SK-N-SH (cell line): ENCODE data around the gene CADM2.

Experiments
- EP300 ChIP-seq, 2 experiments: IDR thresholded peaks; 2 replicates each; pipeline versions ENCODE4 v1.4.0 to v1.6.1; 2012; ENCODE audit warnings: borderline replicate concordance in 1 of 2, low read depth in 1 of 2, low read length in 1 of 2
- EZH2phosphoT487 ChIP-seq: fragments of 200-600 bp; sonication (generic); IDR thresholded peaks from 2 replicates; pipeline ENCODE4 v1.6.1; 2017; ENCODE audit warnings: low read depth, mixed run types, mild to moderate bottlenecking, antibody characterized with exemption, moderate library complexity, borderline replicate concordance
- GATA2 ChIP-seq: sonication (generic); formaldehyde crosslinking; IDR thresholded peaks from 2 replicates; pipeline ENCODE4 v1.5.0; 2020; ENCODE audit warnings: mild to moderate bottlenecking, missing genetic modification reagents
- JUND ChIP-seq: IDR thresholded peaks from 2 replicates; pipeline ENCODE4 v1.4.0; 2012
- MXI1 ChIP-seq: IDR thresholded peaks from 2 replicates; pipeline ENCODE4 v1.6.1; 2012; ENCODE audit warnings: mild to moderate bottlenecking, low read depth, low read length, improper control_type of control experiment
- POLR2AphosphoS5 ChIP-seq: IDR thresholded peaks from 2 replicates; pipeline ENCODE4 v1.6.1; 2012; ENCODE audit warnings: low read depth, low read length
- RAD21 ChIP-seq: IDR thresholded peaks from 2 replicates; pipeline ENCODE4 v1.6.1; 2012; ENCODE audit warnings: mild to moderate bottlenecking, low read length
- SIN3A ChIP-seq: IDR thresholded peaks from 2 replicates; pipeline ENCODE4 v1.6.1; 2012; ENCODE audit warnings: low read depth, mild to moderate bottlenecking, low read length, moderate library complexity, borderline replicate concordance
- TF ChIP-seq, protein P1 (sequence below): fragments of 200-600 bp; sonication (generic); IDR thresholded peaks from 2 replicates; pipeline ENCODE4 v1.6.1; 2017; ENCODE audit warnings: antibody characterized with exemption, mild to moderate bottlenecking, moderate library complexity
- TF ChIP-seq, protein P2 (sequence below): IDR thresholded peaks from 2 replicates; pipeline ENCODE4 v1.6.1; 2012; ENCODE audit warnings: mild to moderate bottlenecking, low read depth, low read length, moderate library complexity
- TF ChIP-seq, protein P3 (sequence below): IDR thresholded peaks from 2 replicates; pipeline ENCODE4 v1.4.0; 2012; ENCODE audit warnings: low read depth
- TF ChIP-seq, protein P4 (sequence below): fragments of 150-350 bp; IDR thresholded peaks from 2 replicates; pipeline ENCODE4 v1.6.1; 2017; ENCODE audit warnings: antibody characterized with exemption, low read length, low read depth, borderline replicate concordance

DNA sequence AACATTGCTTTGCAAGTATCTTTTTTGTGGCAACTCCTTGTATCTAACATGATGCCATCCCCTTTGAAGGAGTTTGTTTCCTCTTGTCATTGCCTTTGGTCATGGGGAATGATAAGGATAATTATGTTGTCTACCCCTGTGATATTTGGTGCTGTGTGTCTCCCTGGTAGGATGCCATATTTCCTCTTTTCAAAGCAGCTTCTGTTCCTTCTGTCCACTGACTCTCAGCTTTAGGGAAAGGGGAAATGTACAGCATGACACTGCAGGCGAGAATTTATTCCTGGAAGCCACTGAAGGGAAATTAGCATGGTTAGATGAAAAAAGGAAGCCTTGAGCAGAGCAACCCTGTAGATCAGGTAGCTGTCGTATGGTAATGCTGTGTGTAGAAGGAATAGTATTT lies 576.7 kb downstream of the CADM2 start:
- TF ChIP-seq, protein P1, sequence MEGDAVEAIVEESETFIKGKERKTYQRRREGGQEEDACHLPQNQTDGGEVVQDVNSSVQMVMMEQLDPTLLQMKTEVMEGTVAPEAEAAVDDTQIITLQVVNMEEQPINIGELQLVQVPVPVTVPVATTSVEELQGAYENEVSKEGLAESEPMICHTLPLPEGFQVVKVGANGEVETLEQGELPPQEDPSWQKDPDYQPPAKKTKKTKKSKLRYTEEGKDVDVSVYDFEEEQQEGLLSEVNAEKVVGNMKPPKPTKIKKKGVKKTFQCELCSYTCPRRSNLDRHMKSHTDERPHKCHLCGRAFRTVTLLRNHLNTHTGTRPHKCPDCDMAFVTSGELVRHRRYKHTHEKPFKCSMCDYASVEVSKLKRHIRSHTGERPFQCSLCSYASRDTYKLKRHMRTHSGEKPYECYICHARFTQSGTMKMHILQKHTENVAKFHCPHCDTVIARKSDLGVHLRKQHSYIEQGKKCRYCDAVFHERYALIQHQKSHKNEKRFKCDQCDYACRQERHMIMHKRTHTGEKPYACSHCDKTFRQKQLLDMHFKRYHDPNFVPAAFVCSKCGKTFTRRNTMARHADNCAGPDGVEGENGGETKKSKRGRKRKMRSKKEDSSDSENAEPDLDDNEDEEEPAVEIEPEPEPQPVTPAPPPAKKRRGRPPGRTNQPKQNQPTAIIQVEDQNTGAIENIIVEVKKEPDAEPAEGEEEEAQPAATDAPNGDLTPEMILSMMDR, result no peak
- TF ChIP-seq POLR2AphosphoS5, result no peak
- TF ChIP-seq, protein P2, sequence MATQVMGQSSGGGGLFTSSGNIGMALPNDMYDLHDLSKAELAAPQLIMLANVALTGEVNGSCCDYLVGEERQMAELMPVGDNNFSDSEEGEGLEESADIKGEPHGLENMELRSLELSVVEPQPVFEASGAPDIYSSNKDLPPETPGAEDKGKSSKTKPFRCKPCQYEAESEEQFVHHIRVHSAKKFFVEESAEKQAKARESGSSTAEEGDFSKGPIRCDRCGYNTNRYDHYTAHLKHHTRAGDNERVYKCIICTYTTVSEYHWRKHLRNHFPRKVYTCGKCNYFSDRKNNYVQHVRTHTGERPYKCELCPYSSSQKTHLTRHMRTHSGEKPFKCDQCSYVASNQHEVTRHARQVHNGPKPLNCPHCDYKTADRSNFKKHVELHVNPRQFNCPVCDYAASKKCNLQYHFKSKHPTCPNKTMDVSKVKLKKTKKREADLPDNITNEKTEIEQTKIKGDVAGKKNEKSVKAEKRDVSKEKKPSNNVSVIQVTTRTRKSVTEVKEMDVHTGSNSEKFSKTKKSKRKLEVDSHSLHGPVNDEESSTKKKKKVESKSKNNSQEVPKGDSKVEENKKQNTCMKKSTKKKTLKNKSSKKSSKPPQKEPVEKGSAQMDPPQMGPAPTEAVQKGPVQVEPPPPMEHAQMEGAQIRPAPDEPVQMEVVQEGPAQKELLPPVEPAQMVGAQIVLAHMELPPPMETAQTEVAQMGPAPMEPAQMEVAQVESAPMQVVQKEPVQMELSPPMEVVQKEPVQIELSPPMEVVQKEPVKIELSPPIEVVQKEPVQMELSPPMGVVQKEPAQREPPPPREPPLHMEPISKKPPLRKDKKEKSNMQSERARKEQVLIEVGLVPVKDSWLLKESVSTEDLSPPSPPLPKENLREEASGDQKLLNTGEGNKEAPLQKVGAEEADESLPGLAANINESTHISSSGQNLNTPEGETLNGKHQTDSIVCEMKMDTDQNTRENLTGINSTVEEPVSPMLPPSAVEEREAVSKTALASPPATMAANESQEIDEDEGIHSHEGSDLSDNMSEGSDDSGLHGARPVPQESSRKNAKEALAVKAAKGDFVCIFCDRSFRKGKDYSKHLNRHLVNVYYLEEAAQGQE, result no peak
- TF ChIP-seq EP300 (IDR thresholded peaks at IDR 0.05; ENCODE audit: borderline replicate concordance in 1 of 2, low read depth in 1 of 2, low read length in 1 of 2), result no peak
- TF ChIP-seq EZH2phosphoT487, result no peak
- TF ChIP-seq, protein P3, sequence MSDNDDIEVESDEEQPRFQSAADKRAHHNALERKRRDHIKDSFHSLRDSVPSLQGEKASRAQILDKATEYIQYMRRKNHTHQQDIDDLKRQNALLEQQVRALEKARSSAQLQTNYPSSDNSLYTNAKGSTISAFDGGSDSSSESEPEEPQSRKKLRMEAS, result no peak
- TF ChIP-seq, protein P4, sequence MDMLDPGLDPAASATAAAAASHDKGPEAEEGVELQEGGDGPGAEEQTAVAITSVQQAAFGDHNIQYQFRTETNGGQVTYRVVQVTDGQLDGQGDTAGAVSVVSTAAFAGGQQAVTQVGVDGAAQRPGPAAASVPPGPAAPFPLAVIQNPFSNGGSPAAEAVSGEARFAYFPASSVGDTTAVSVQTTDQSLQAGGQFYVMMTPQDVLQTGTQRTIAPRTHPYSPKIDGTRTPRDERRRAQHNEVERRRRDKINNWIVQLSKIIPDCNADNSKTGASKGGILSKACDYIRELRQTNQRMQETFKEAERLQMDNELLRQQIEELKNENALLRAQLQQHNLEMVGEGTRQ, result no peak
- TF ChIP-seq MXI1, result no peak
- TF ChIP-seq GATA2 (CRISPR knock-in tag), result no peak
- TF ChIP-seq RAD21, result no peak
- TF ChIP-seq JUND, result no peak
- no peak for TF ChIP-seq SIN3A
